GM21360 (cell line): ENCODE data around the gene PTPN13.
"Not testable (repeated sequence)": the region's sequence is repeated elsewhere in the genome, so short reads cannot be mapped to it uniquely, and the experiment has no call there.

Source experiments
- ATAC-seq: cut with Tn5 transposase; IDR thresholded peaks from one replicate; pipeline ENCODE4 v1.9.1; 2021; ENCODE audit warnings: mild to moderate bottlenecking, moderate library complexity; ENCODE audit not compliant: unreplicated experiment

Gene PTPN13

GRCh38 chr4:86631166-86631565 lies 37.1 kb downstream of the PTPN13 start:
- no peak for ATAC-seq

- ATAC-seq = no peak
Measured at GRCh38 chr4:86633854-86634253, 39.7 kb downstream of the PTPN13 start.

GRCh38 chr4:86640469-86640868 lies 46.4 kb downstream of the PTPN13 start:
- no peak for ATAC-seq

- no peak for ATAC-seq
Measured at GRCh38 chr4:86641516-86642090, 47.5 kb downstream of the PTPN13 start.

- no peak for ATAC-seq
Measured at GRCh38 chr4:86644892-86645291, 50.8 kb downstream of the PTPN13 start.

GRCh38 chr4:86652332-86652932 lies 58.3 kb downstream of the PTPN13 start:
- ATAC-seq = no peak

- ATAC-seq = no peak
Measured at GRCh38 chr4:86653237-86653865, 59.2 kb downstream of the PTPN13 start.

GRCh38 chr4:86656781-86657180 lies 62.7 kb downstream of the PTPN13 start:
- ATAC-seq = not testable (repeated sequence)

GRCh38 chr4:86657382-86657781 lies 63.3 kb downstream of the PTPN13 start:
- no peak for ATAC-seq

- no peak for ATAC-seq
Measured at GRCh38 chr4:86657910-86658309, 63.8 kb downstream of the PTPN13 start.

GRCh38 chr4:86660401-86660800 lies 66.3 kb downstream of the PTPN13 start:
- ATAC-seq = no peak

GRCh38 chr4:86661006-86661405 lies 66.9 kb downstream of the PTPN13 start:
- ATAC-seq = no peak

- no peak for ATAC-seq
Measured at GRCh38 chr4:86661418-86661817, 67.3 kb downstream of the PTPN13 start.

GRCh38 chr4:86664959-86665358 lies 70.8 kb downstream of the PTPN13 start:
- no peak for ATAC-seq

- ATAC-seq = no peak
Measured at GRCh38 chr4:86670298-86670697, 76.2 kb downstream of the PTPN13 start.

GRCh38 chr4:86670756-86671155 lies 76.6 kb downstream of the PTPN13 start:
- no peak for ATAC-seq

GRCh38 chr4:86675548-86675947 lies 81.4 kb downstream of the PTPN13 start:
- ATAC-seq = no peak

- ATAC-seq = no peak
Measured at GRCh38 chr4:86678796-86679195, 84.7 kb downstream of the PTPN13 start.

GRCh38 chr4:86679441-86679840 lies 85.3 kb downstream of the PTPN13 start:
- no peak for ATAC-seq

- ATAC-seq = no peak
Measured at GRCh38 chr4:86683167-86683566, 89.1 kb downstream of the PTPN13 start.

- ATAC-seq = no peak
Measured at GRCh38 chr4:86683983-86684382, 89.9 kb downstream of the PTPN13 start.

- ATAC-seq = no peak
Measured at GRCh38 chr4:86685401-86685800, 91.3 kb downstream of the PTPN13 start.

- no peak for ATAC-seq
Measured at GRCh38 chr4:86686741-86687140, 92.6 kb downstream of the PTPN13 start.
